H9 (cell line): Measurements from ENCODE around the gene OR1J2. TPM values are rescaled to one million over a fixed set of nuclear protein-coding genes. Genes with fewer than 3 reads are reported as not detected.

ENCODE experiments used
- DNase-seq: peaks from one replicate; pipeline ENCODE4 v3.0.0-alpha.2; 2017
- H2AFZ ChIP-seq: one replicate; pipeline ENCODE4 v1.6.1; 2013; ENCODE audit warnings: mild to moderate bottlenecking, low read length, control low read depth, moderate library complexity
- H2AK5ac ChIP-seq: 2 replicates; pipeline ENCODE4 v1.6.1; 2013; ENCODE audit warnings: low read length, control low read depth, mixed read lengths; ENCODE audit not compliant: insufficient read length
- H2BK120ac ChIP-seq: one replicate; pipeline ENCODE4 v1.6.1; 2013; ENCODE audit warnings: low read depth, mild to moderate bottlenecking, low read length, control low read depth, inconsistent platforms; ENCODE audit not compliant: poor library complexity, severe bottlenecking
- H2BK12ac ChIP-seq: 2 replicates; pipeline ENCODE4 v1.6.1; 2013; ENCODE audit warnings: low read length, control low read depth, mixed read lengths, low read depth; ENCODE audit not compliant: insufficient read length
- H2BK15ac ChIP-seq: 2 replicates; pipeline ENCODE4 v1.6.1; 2013; ENCODE audit warnings: low read depth, low read length, control low read depth
- H2BK20ac ChIP-seq: one replicate; pipeline ENCODE4 v1.6.1; 2013; ENCODE audit warnings: low read depth, mild to moderate bottlenecking, low read length, control low read depth, inconsistent platforms; ENCODE audit not compliant: poor library complexity, severe bottlenecking
- H2BK5ac ChIP-seq: 2 replicates; pipeline ENCODE4 v1.6.1; 2013; ENCODE audit warnings: low read length, control low read depth, mixed read lengths; ENCODE audit not compliant: insufficient read length
- H3K14ac ChIP-seq: 2 replicates; pipeline ENCODE4 v1.6.1; 2013; ENCODE audit warnings: low read length, control low read depth; ENCODE audit not compliant: insufficient read depth
- H3K18ac ChIP-seq: 2 replicates; pipeline ENCODE4 v1.6.1; 2013; ENCODE audit warnings: low read depth, mild to moderate bottlenecking, mixed read lengths, low read length, control low read depth; ENCODE audit not compliant: insufficient read length
- H3K23ac ChIP-seq: 2 replicates; pipeline ENCODE4 v1.6.1; 2013; ENCODE audit warnings: low read length, control low read depth, mixed read lengths, low read depth; ENCODE audit not compliant: insufficient read length
- H3K23me2 ChIP-seq: 2 replicates; pipeline ENCODE4 v1.6.1; 2013; ENCODE audit warnings: low read depth, mild to moderate bottlenecking, mixed read lengths, low read length, control low read depth; ENCODE audit not compliant: insufficient read length, poor library complexity, severe bottlenecking
- H3K27ac ChIP-seq: 2 replicates; pipeline ENCODE4 v1.5.1; 2013; ENCODE audit warnings: low read length, control low read depth, mixed read lengths, low read depth; ENCODE audit not compliant: insufficient read length
- H3K27me3 ChIP-seq: 2 replicates; pipeline ENCODE4 v1.6.1; 2013; ENCODE audit warnings: low read length, control low read depth, inconsistent platforms; ENCODE audit not compliant: insufficient read depth
- H3K4ac ChIP-seq: 2 replicates; pipeline ENCODE4 v1.6.1; 2013; ENCODE audit warnings: low read depth, mild to moderate bottlenecking, control low read depth, inconsistent platforms, low read length, moderate library complexity
- H3K4me1 ChIP-seq: 2 replicates; pipeline ENCODE4 v1.6.1; 2013; ENCODE audit warnings: low read length, control low read depth, inconsistent platforms; ENCODE audit not compliant: insufficient read depth
- H3K4me2 ChIP-seq: 2 replicates; pipeline ENCODE4 v1.6.1; 2013; ENCODE audit warnings: low read length, control low read depth, mixed read lengths; ENCODE audit not compliant: insufficient read length, insufficient read depth
- H3K56ac ChIP-seq: 2 replicates; pipeline ENCODE4 v1.6.1; 2013; ENCODE audit warnings: low read depth, mild to moderate bottlenecking, mixed read lengths, low read length, control low read depth; ENCODE audit not compliant: insufficient read length
- H3K79me1 ChIP-seq: 2 replicates; pipeline ENCODE4 v1.6.1; 2013; ENCODE audit warnings: low read depth, mild to moderate bottlenecking, moderate library complexity, low read length, control low read depth, inconsistent platforms; ENCODE audit not compliant: insufficient read depth, poor library complexity, severe bottlenecking
- H3K79me2 ChIP-seq: 2 replicates; pipeline ENCODE4 v1.6.1; 2013; ENCODE audit warnings: low read length, control low read depth, inconsistent platforms; ENCODE audit not compliant: insufficient read depth
- H3K9ac ChIP-seq: 2 replicates; pipeline ENCODE4 v1.6.1; 2013; ENCODE audit warnings: low read length, control low read depth, mixed read lengths; ENCODE audit not compliant: insufficient read length; ENCODE audit errors: extremely low read depth
- H3K9me3 ChIP-seq: one replicate; pipeline ENCODE4 v1.6.1; 2013; ENCODE audit warnings: low read depth, low read length, inconsistent platforms; ENCODE audit not compliant: control insufficient read depth
- H3T11ph ChIP-seq: one replicate; pipeline ENCODE4 v1.6.1; 2013; ENCODE audit warnings: mild to moderate bottlenecking, low read length, control low read depth, inconsistent platforms
- H4K20me1 ChIP-seq: one replicate; pipeline ENCODE4 v1.6.1; 2013; ENCODE audit not compliant: control insufficient read depth, insufficient read length, insufficient read depth
- H4K5ac ChIP-seq: 2 replicates; pipeline ENCODE4 v1.6.1; 2013; ENCODE audit warnings: low read depth, mild to moderate bottlenecking, mixed read lengths, low read length, control low read depth; ENCODE audit not compliant: insufficient read length
- H4K8ac ChIP-seq: replicated peaks from 2 replicates; pipeline ENCODE4 v1.6.1; 2013; ENCODE audit warnings: low read length, control low read depth, mixed read lengths, low read depth; ENCODE audit not compliant: insufficient read length
- H4K91ac ChIP-seq: 2 replicates; pipeline ENCODE4 v1.6.1; 2013; ENCODE audit warnings: low read depth, mild to moderate bottlenecking, moderate library complexity, mixed read lengths, low read length, control low read depth; ENCODE audit not compliant: insufficient read length
- H3K27ac Mint-ChIP-seq, 3 experiments: 2 replicates in 2 of 3; 3 replicates in 1 of 3; pipeline ENCODE4 v1.8.0; 2020 to 2021; ENCODE audit warnings: mixed read lengths in 3 of 3, mild to moderate bottlenecking in 1 of 3, moderate library complexity in 1 of 3
- H3K27me3 Mint-ChIP-seq: 2 replicates; pipeline ENCODE4 v1.8.0; 2021; ENCODE audit warnings: low read depth, mild to moderate bottlenecking, moderate library complexity, mixed read lengths
- H3K36me3 Mint-ChIP-seq, 3 experiments: 2 replicates in 2 of 3; 3 replicates in 1 of 3; pipeline ENCODE4 v1.8.0; 2020 to 2021; ENCODE audit warnings: low read depth in 3 of 3, mixed read lengths in 3 of 3; ENCODE audit not compliant: insufficient read depth in 1 of 3
- H3K4me1 Mint-ChIP-seq, 2 experiments: 2 replicates each; pipeline ENCODE4 v1.8.0; 2020; ENCODE audit warnings: mixed read lengths in 2 of 2
- H3K4me3 Mint-ChIP-seq, 2 experiments: 2 replicates in 1 of 2; 3 replicates in 1 of 2; pipeline ENCODE4 v1.8.0; 2020 to 2021; ENCODE audit warnings: mild to moderate bottlenecking in 2 of 2, mixed read lengths in 2 of 2, moderate library complexity in 1 of 2
- H3K9me3 Mint-ChIP-seq, 2 experiments: 2 replicates in 1 of 2; 3 replicates in 1 of 2; pipeline ENCODE4 v1.8.0; 2020; ENCODE audit warnings: mild to moderate bottlenecking in 2 of 2, mixed read lengths in 2 of 2, moderate library complexity in 1 of 2
- WGBS: extraction: QIAGEN DNeasy Blood & Tissue Kit; methylation state at CpG from one replicate; pipeline ENCODE4 v1.1.7; 2013; ENCODE audit warnings: missing lambda C conversion rate, low lambda C conversion rate, mixed read lengths; ENCODE audit not compliant: insufficient read length; ENCODE audit errors: extremely low coverage; 5-methylcytosine and 5-hydroxymethylcytosine counted together
- total RNA-seq: library from RNA; stranded (reverse); gene quantifications from 2 replicates; pipeline ENCODE4 v1.2.1, GENCODE V29; 2021
- TF ChIP-seq, protein P1 (sequence below): fragments of 200-600 bp; sonication (generic); conservative IDR thresholded peaks from 3 replicates; pipeline ENCODE4 v1.8.0; 2021; ENCODE audit warnings: antibody characterized with exemption, mild to moderate bottlenecking

The OR1J2 gene
- total RNA-seq, 1 experiment from 2014 or later = not detected

DNA sequence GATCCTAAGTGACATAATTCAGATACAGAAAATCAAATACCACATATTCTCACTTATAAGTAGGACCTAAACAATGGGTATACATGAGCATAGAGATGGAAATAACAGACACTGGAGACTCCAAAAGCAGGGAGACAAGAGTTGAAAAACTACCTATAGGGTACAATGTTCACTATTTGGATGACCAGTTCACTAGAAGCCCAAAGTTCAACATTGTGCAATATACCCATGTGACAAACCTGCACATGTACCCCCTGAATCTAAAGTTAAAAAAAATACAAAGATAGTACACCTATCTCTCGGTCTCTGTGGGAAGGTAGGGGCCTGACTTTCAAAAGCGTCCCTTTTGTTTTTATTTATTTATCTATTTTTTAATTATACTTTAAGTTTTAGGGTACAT, 28.2 kb downstream of the OR1J2 start:
- Histone ChIP-seq H3K14ac (no peak overlapping the region), H4K20me1 (no peaks in the 10 kb centered on the region), H4K8ac (no peak overlapping the region), H3K23ac (no peak overlapping the region), H2AK5ac (no peak overlapping the region), H2BK12ac (no peak overlapping the region), H4K91ac (no peak overlapping the region), H3K23me2 (no peaks in the 10 kb centered on the region), H2BK5ac (no peak overlapping the region), H3K56ac (no peak overlapping the region), H3K18ac (no peak overlapping the region), H2BK15ac (no peak overlapping the region), H3K4ac (no peak overlapping the region), H3K27me3 (no peaks in the 10 kb centered on the region), H3K4me1 (no peaks in the 10 kb centered on the region), H3K9ac (no peak overlapping the region), H3K9me3 (peaks cover 39% of the 10 kb centered on the region), H3K79me2 (no peaks in the 10 kb centered on the region), H3T11ph (no peak overlapping the region), H3K27ac (no peak overlapping the region), H2AFZ (no peak overlapping the region), H2BK120ac (no peak overlapping the region), H3K79me1 (no peaks in the 10 kb centered on the region), H3K4me2 (no peak overlapping the region), H4K5ac (no peak overlapping the region), H2BK20ac (no peak overlapping the region)
- Mint-ChIP-seq H3K4me3 (no peak overlapping the region), H3K36me3 (peaks cover 0 to 18% (median 11%) of the 10 kb centered on the region in 3 experiments; a peak in 5 of 7 replicates), H3K27ac (no peak overlapping the region), H3K4me1 (no peaks in the 10 kb centered on the region), H3K9me3 (peaks cover 75 to 79% of the 10 kb centered on the region in 2 experiments), H3K27me3 (peaks cover 1% of the 10 kb centered on the region)
- no CpG with 5 or more reads among the region's 2 CpGs for WGBS
- TF ChIP-seq, protein P1, sequence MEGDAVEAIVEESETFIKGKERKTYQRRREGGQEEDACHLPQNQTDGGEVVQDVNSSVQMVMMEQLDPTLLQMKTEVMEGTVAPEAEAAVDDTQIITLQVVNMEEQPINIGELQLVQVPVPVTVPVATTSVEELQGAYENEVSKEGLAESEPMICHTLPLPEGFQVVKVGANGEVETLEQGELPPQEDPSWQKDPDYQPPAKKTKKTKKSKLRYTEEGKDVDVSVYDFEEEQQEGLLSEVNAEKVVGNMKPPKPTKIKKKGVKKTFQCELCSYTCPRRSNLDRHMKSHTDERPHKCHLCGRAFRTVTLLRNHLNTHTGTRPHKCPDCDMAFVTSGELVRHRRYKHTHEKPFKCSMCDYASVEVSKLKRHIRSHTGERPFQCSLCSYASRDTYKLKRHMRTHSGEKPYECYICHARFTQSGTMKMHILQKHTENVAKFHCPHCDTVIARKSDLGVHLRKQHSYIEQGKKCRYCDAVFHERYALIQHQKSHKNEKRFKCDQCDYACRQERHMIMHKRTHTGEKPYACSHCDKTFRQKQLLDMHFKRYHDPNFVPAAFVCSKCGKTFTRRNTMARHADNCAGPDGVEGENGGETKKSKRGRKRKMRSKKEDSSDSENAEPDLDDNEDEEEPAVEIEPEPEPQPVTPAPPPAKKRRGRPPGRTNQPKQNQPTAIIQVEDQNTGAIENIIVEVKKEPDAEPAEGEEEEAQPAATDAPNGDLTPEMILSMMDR = no peak
- no peak for DNase-seq
